ENCODE data around the gene ZNF226.
A peak's percentile ranks its signal among the peaks of the same experiment; 100 is the strongest.
"Not testable (repeated sequence)": the region's sequence is repeated elsewhere in the genome, so short reads cannot be mapped to it uniquely, and the experiment has no call there.

ZNF226 gene

GRCh38 chr19:44164327-44164672 lies 600 bp upstream of the ZNF226 start:
- Histone ChIP-seq H3K4me3 (ENCODE audit: low read length) (peak overlapping the region; percentile 83), H3K4me1 (ENCODE audit: low read length) (no peaks in the 10 kb centered on the region), H2AFZ (ENCODE audit: low read length) (peak overlapping the region; percentile 91), H3F3A (ENCODE audit: insufficient read depth, low read length) (no peaks in the 10 kb centered on the region), H4K20me1 (ENCODE audit: insufficient read depth, low read length) (no peaks in the 10 kb centered on the region), H3K79me2 (ENCODE audit: low read length) (no peaks in the 10 kb centered on the region), H3K27ac (ENCODE audit: low read length) (no peak overlapping the region), H3K27me3 (replicated peaks; ENCODE audit: insufficient read depth, low read length) (no peaks in the 10 kb centered on the region), H3K9ac (ENCODE audit: low read length) (no peak overlapping the region), H3K36me3 (replicated peaks; ENCODE audit: insufficient read depth, low read length) (no peaks in the 10 kb centered on the region), H3K9me3 (replicated peaks; ENCODE audit: insufficient read depth, low read length) (0 out of 2 replicates have a peak, but pooled peaks cover 3% of the 10 kb centered on the region), H3K9me2 (replicated peaks; ENCODE audit: insufficient read depth, low read length) (no peaks in the 10 kb centered on the region), H3K4me2 (ENCODE audit: low read depth, low read length) (peak overlapping the region; percentile 67)
- DNase-seq, result no peak
- TF ChIP-seq CTCF (IDR thresholded peaks at IDR 0.05; ENCODE audit: low read length) (no peak), EZH2 (optimal IDR thresholded peaks at IDR 0.05; ENCODE audit: low read depth, low read length) (no peak), EZH2phosphoT487 (IDR thresholded peaks at IDR 0.05; ENCODE audit: low read length) (no peak)

- not testable (repeated sequence) for H3K4me1 ChIP-seq (ENCODE audit: low read length); H3K27ac ChIP-seq (ENCODE audit: low read length); H3K9me2 ChIP-seq (replicated peaks; ENCODE audit: insufficient read depth, low read length); DNase-seq; H3K9me3 ChIP-seq (replicated peaks; ENCODE audit: insufficient read depth, low read length); H3K4me2 ChIP-seq (ENCODE audit: low read depth, low read length); H3K27me3 ChIP-seq (replicated peaks; ENCODE audit: insufficient read depth, low read length); H3K4me3 ChIP-seq (ENCODE audit: low read length); H3K36me3 ChIP-seq (replicated peaks; ENCODE audit: insufficient read depth, low read length); H3F3A ChIP-seq (ENCODE audit: insufficient read depth, low read length); H3K9ac ChIP-seq (ENCODE audit: low read length); H2AFZ ChIP-seq (ENCODE audit: low read length); H4K20me1 ChIP-seq (ENCODE audit: insufficient read depth, low read length); H3K79me2 ChIP-seq (ENCODE audit: low read length)
These were observed 5.8 kb downstream of the ZNF226 start for GRCh38 chr19:44170660-44171059.

GRCh38 chr19:44176590-44176989 lies 11.7 kb downstream of the ZNF226 start:
- Histone ChIP-seq H3F3A (ENCODE audit: insufficient read depth, low read length) (no peaks in the 10 kb centered on the region), H3K27me3 (replicated peaks; ENCODE audit: insufficient read depth, low read length) (no peaks in the 10 kb centered on the region), H3K4me1 (ENCODE audit: low read length) (no peaks in the 10 kb centered on the region), H2AFZ (ENCODE audit: low read length) (no peak overlapping the region), H3K9ac (ENCODE audit: low read length) (no peak overlapping the region), H3K9me3 (replicated peaks; ENCODE audit: insufficient read depth, low read length) (no peaks in the 10 kb centered on the region), H3K4me2 (ENCODE audit: low read depth, low read length) (no peak overlapping the region), H3K79me2 (ENCODE audit: low read length) (no peaks in the 10 kb centered on the region), H3K4me3 (ENCODE audit: low read length) (no peak overlapping the region), H3K9me2 (replicated peaks; ENCODE audit: insufficient read depth, low read length) (no peaks in the 10 kb centered on the region), H3K27ac (ENCODE audit: low read length) (no peak overlapping the region), H4K20me1 (ENCODE audit: insufficient read depth, low read length) (no peaks in the 10 kb centered on the region), H3K36me3 (replicated peaks; ENCODE audit: insufficient read depth, low read length) (no peaks in the 10 kb centered on the region)
- TF ChIP-seq CTCF (IDR thresholded peaks at IDR 0.05; ENCODE audit: low read length), result no peak
- TF ChIP-seq EZH2phosphoT487 (IDR thresholded peaks at IDR 0.05; ENCODE audit: low read length), result no peak
- TF ChIP-seq EZH2 (optimal IDR thresholded peaks at IDR 0.05; ENCODE audit: low read depth, low read length), result no peak
- DNase-seq, result no peak

GRCh38 chr19:44180968-44181367 lies 16.1 kb downstream of the ZNF226 start:
- no peaks in the 10 kb centered on the region for H3F3A ChIP-seq (ENCODE audit: insufficient read depth, low read length)
- H3K4me1 ChIP-seq (ENCODE audit: low read length), result no peaks in the 10 kb centered on the region
- H3K9ac ChIP-seq (ENCODE audit: low read length), result no peak overlapping the region
- no peaks in the 10 kb centered on the region for H3K9me2 ChIP-seq (replicated peaks; ENCODE audit: insufficient read depth, low read length)
- no peaks in the 10 kb centered on the region for H3K79me2 ChIP-seq (ENCODE audit: low read length)
- H3K36me3 ChIP-seq (replicated peaks; ENCODE audit: insufficient read depth, low read length), result no peaks in the 10 kb centered on the region
- no peak for DNase-seq
- H3K27ac ChIP-seq (ENCODE audit: low read length), result no peak overlapping the region
- H3K4me2 ChIP-seq (ENCODE audit: low read depth, low read length), result no peak overlapping the region
- H3K4me3 ChIP-seq (ENCODE audit: low read length), result no peak overlapping the region
- TF ChIP-seq CTCF (IDR thresholded peaks at IDR 0.05; ENCODE audit: low read length) (no peak), EZH2phosphoT487 (IDR thresholded peaks at IDR 0.05; ENCODE audit: low read length) (no peak), EZH2 (optimal IDR thresholded peaks at IDR 0.05; ENCODE audit: low read depth, low read length) (no peak)
- no peaks in the 10 kb centered on the region for H3K9me3 ChIP-seq (replicated peaks; ENCODE audit: insufficient read depth, low read length)
- no peak overlapping the region for H2AFZ ChIP-seq (ENCODE audit: low read length)
- no peaks in the 10 kb centered on the region for H3K27me3 ChIP-seq (replicated peaks; ENCODE audit: insufficient read depth, low read length)
- H4K20me1 ChIP-seq (ENCODE audit: insufficient read depth, low read length), result no peaks in the 10 kb centered on the region
